Brain pericyte (primary cell): ENCODE measurements around the gene RAP1GAP.

Experiments
- DNase-seq: peaks from one replicate; pipeline ENCODE4 v3.0.0-alpha.2; 2012; ENCODE audit warnings: low read depth, low spot score

The RAP1GAP gene

GRCh38 chr1:21625390-21626190, 43.6 kb downstream of the RAP1GAP start:
- no peak for DNase-seq

GRCh38 chr1:21624571-21625389, 44.4 kb downstream of the RAP1GAP start:
- DNase-seq: no peak

- DNase-seq: no peak
Observed at GRCh38 chr1:21623410-21623961, 45.7 kb downstream of the RAP1GAP start.

- no peak for DNase-seq
Observed at GRCh38 chr1:21622466-21623315, 46.5 kb downstream of the RAP1GAP start.

GRCh38 chr1:21621761-21622436, 47.3 kb downstream of the RAP1GAP start:
- DNase-seq: no peak

- DNase-seq: no peak
Observed at GRCh38 chr1:21621051-21621450, 48.1 kb downstream of the RAP1GAP start.

- no peak for DNase-seq
Observed at GRCh38 chr1:21620496-21620895, 48.7 kb downstream of the RAP1GAP start.

- DNase-seq: no peak
Observed at GRCh38 chr1:21620011-21620410, 49.1 kb downstream of the RAP1GAP start.

GRCh38 chr1:21619375-21619947, 49.7 kb downstream of the RAP1GAP start:
- no peak for DNase-seq

- no peak for DNase-seq
Observed at GRCh38 chr1:21618561-21619374, 50.4 kb downstream of the RAP1GAP start.

GRCh38 chr1:21618059-21618458, 51.1 kb downstream of the RAP1GAP start:
- no peak for DNase-seq

- no peak for DNase-seq
Observed at GRCh38 chr1:21617126-21617738, 51.9 kb downstream of the RAP1GAP start.

GRCh38 chr1:21616372-21616771, 52.8 kb downstream of the RAP1GAP start:
- no peak for DNase-seq

- no peak for DNase-seq
Observed at GRCh38 chr1:21614419-21615115, 54.6 kb downstream of the RAP1GAP start.

GRCh38 chr1:21613072-21613867, 55.9 kb downstream of the RAP1GAP start:
- DNase-seq: no peak

GRCh38 chr1:21612057-21612456, 57.1 kb downstream of the RAP1GAP start:
- DNase-seq: no peak

- DNase-seq: no peak
Observed at GRCh38 chr1:21610989-21611785, 58.0 kb downstream of the RAP1GAP start.
